HG03442 (cell line): Measurements from ENCODE around the gene PODNL1.
"Not testable (repeated sequence)": the region's sequence is repeated elsewhere in the genome, so short reads cannot be mapped to it uniquely, and the experiment has no call there.

Experiments
- ATAC-seq: cut with Tn5 transposase; IDR thresholded peaks from one replicate; pipeline ENCODE4 v1.9.1; 2021; ENCODE audit warnings: mild to moderate bottlenecking, moderate library complexity; ENCODE audit not compliant: unreplicated experiment

Gene PODNL1

DNA sequence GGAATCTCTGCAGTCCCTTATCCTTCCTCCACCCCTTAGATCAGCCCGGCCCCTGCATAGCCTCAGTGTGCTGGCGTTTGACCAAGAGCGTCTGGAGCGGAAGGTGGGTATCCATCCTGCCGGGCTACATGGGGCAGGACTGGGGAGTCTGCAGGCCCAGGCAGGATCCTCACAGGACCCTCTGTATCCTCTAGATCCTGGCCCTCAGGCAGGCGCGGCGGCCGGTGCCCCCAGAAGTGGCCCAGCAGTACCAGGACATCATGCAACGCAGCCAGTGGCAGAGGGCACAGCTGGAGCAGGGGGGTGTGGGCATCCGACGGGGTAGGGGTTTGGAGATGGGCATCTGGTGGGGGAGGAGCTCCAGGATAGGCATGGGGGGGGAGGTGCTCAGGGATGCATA is 8.9 kb downstream of the PODNL1 start:
- no peak for ATAC-seq

DNA sequence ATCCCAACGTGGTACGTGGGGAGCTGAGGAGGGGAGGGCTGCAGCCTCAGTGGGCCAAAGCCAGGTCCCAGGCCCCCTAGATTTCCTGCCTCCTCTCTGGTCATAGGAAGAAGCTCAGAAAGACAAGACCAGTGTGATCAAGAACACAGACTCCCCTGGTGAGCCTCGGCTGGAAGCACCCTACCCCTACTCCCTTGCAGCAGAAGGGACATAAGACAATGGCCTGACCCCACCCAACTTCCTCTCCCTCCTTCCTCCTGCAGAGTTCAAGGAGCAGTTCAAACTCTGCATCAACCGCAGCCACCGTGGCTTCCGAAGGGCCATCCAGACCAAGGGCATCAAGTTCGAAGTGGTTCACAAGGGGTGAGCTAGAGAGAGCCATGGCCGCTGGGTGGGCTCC is 11.5 kb downstream of the PODNL1 start:
- ATAC-seq, result no peak

GRCh38 chr19:13926010-13926409 is 12.2 kb downstream of the PODNL1 start:
- ATAC-seq, result no peak

DNA sequence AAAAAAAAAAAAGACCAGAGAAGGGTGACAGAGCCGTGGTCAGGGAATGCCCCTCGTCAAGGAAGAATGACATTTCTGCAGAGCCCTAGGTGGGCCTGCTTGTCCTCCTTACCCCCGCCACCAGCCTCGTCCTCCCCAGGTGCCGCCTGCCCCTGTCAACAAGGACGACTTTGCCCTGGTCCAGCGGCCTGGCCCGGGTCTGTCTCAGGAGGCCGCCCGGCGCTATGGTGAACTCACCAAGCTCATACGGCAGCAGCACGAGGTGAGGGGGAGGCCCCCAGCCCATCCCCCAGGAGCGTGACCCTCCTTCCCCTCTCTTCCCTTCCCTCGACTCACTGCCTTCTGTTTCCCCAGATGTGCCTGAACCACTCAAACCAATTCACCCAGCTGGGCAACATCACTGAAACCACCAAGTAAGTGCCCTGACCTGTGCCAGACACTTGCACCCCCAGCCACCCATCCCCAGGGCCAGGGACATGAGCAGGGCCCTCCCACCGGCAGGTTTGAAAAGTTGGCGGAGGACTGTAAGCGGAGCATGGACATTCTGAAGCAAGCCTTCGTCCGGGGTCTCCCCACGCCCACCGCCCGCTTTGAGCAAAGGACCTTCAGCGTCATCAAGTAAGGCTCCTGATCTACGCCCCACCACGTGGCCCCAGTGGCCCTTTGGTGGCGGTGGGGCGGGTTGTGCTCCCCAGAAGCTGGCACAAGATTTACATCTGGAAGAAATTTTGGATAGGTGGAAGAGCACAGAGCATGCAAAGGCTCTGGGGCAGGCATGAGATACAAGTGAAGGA is 14.8 kb downstream of the PODNL1 start:
- ATAC-seq, result no peak

GRCh38 chr19:13922118-13922517 is 16.1 kb downstream of the PODNL1 start:
- not testable (repeated sequence) for ATAC-seq

DNA sequence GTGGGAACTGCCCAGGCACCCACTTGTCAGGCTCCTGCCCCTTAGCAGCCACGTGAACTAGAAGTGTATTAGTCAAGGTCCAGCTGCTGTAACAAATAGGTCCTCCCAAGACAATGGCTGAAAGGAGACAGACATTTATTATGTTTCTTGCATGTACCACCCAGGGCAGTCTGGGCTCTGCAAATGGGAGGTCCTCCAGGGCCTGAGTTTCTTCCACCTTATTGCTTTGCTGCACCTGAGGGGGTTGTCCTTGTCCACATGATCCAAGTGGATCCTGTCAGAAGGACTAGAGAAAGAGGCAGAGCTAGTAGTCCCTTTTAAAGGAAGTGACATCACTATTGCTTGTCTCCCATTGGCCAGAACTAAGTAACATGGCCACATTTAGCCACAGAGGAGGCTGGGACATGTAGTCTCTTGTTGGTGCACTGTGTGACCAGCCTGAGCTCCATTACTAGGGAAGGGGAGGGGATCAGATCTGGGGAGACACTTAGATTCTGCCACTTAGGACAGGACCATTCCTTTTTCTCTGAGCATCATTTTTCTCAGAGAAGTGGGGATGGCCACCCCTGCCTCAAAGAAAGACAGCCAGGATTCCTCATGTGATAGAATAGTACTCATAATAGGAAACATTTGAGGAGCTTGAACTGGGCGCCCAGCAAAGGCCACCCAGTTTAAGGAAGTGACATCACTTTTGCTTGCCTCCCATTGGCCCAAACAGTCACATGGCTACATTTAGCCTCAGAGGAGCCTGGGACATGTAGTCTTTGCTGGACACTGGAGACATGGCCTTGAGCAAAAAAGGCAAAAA is 17.1 kb downstream of the PODNL1 start:
- ATAC-seq, result no peak

- ATAC-seq, result no peak
Measured at GRCh38 chr19:13920524-13920923, 17.7 kb downstream of the PODNL1 start.

DNA sequence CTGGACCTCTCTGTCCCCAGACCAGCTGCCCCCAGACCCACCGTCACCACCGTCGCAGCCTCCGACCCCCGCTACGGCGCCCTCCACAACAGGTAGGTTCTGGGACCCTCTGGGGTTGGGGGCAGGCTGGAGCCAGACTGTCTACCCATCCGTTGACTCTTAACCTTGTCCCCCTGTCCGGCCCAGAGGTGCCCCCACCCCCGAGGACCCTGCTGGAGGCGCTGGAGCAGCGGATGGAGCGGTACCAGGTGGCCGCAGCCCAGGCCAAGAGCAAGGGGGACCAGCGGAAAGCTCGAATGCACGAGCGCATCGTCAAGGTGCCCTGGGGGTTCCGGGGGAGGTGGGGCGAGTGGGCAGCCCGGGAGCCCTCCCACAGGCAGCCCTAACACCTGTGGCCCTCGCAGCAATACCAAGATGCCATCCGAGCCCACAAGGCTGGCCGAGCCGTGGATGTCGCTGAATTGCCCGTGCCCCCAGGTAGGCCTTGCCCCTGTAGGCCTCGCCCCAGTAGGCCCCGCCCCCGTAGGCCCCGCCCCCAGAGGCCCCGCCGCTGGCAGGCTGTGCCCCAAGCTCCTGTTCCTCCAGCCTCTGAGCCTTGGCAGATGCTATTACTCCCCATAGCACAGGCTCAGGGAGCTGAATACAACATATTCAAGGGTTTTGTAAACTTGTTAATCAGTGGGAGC is 19.3 kb downstream of the PODNL1 start:
- no peak for ATAC-seq

- ATAC-seq, result no peak
Measured at GRCh38 chr19:13917888-13918406, 20.3 kb downstream of the PODNL1 start.

DNA sequence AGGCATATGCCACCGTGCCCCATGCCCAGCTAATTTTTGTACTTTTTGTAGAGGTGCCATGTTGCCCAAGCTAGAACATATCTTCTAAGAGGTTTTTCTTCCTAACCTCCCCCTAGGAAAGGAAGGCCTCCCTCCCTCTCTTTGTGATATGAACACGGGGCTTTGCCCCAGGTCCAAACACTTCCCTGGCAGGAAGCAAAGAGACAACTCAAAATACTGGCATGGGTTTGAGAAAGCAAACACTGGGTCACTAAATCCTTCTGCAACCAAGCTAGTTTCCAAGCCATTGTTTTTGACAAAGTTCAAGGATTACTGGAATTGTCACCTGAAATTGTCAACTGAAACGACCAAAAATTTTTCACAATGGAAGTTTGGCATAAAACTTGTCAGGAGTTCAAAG is 23.4 kb downstream of the PODNL1 start:
- no peak for ATAC-seq

DNA sequence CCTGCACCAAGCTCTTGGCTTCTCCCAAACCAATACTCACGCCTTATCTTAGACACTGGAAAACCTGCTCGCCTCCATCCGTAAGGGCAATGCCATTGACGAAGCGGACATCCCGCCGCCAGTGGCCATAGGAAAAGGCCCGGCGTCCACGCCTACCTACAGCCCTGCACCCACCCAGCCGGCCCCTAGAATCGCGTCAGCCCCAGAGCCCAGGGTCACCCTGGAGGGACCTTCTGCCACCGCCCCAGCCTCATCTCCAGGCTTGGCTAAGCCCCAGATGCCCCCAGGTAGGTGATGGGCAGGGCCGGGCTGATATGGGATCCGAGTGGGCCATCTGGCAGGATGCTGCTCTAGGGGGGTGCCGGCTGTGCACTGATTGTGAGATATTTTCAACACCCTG is 24.9 kb downstream of the PODNL1 start:
- ATAC-seq, result no peak

DNA sequence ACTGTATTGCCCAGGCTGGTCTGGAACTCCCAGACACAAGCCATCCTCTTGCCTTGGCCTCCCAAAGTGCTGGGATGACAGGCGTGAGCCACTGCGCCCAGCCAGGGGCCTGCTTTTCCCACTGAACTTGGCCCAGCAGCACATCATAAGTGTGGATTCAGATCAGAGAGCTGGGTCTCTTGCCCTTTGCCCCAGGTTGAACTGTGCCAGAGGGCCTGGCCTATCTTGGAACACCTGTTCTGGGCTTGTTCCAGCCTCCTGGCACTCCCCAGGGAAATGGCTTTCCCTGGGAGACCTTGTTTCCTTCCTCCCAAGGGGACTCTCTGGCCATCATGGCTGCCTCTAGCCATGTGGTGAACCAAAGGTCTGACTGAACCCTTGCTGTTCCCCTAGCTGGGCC is 28.8 kb downstream of the PODNL1 start:
- no peak for ATAC-seq

- ATAC-seq, result no peak
Measured at GRCh38 chr19:13908674-13909073, 29.5 kb downstream of the PODNL1 start.

- no peak for ATAC-seq
Measured at GRCh38 chr19:13906910-13907309, 31.3 kb downstream of the PODNL1 start.

- ATAC-seq, result peak; percentile 9
Measured at GRCh38 chr19:13906521-13906904, 31.7 kb downstream of the PODNL1 start.

DNA sequence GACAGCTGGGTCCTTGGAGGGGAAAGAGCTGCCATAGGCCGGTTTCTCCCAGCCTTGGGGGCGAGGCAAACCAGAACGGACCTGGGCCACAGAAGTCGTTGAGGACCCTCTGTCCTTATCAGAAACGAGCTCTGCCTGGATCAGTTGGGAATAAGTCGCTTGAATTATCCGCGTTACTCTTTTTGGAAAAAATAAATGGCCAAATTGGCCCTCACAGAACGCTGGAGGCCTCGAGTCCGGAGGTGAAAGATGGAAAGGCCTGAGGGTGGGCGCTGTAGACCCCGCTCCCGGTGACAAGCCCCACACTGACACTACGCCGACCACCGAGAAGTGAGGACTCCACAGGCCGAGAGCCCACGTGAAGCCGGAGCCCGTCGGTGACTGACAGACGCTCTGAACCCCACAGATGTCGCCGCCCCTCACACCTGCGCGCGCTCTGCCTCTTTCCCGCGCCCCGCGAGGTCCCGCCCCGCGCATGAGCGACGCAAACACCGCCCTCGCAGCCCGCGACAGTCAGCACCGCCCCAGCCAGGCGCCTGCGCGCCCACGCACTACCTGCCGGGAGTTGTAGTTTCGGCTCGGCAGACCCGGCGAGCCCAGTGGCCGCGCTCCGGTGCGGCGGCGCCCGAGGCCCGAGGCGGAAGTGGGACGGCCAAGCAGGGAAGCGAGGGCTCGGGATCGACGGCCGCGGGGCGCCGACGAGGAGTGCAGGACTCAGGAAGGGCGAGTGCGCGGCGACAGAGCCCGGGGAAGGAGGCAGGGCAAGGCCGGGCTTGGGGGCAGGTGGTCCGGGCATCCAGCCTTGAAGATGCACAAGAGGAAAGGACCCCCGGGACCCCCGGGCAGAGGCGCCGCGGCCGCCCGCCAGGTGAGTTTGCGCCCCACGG is 32.3 kb downstream of the PODNL1 start, which contains the start of the genes BRME1 and CC2D1A:
BRME1 (minus strand) TSS at position 484 of the 887 bp plus-strand sequence. CDS start 1,225 bp downstream, outside the sequence.
CC2D1A (plus strand) TSS at position 568 of the 887 bp plus-strand sequence; CDS start at position 809, 241 bp downstream.
- peak; percentile 88 for ATAC-seq

DNA sequence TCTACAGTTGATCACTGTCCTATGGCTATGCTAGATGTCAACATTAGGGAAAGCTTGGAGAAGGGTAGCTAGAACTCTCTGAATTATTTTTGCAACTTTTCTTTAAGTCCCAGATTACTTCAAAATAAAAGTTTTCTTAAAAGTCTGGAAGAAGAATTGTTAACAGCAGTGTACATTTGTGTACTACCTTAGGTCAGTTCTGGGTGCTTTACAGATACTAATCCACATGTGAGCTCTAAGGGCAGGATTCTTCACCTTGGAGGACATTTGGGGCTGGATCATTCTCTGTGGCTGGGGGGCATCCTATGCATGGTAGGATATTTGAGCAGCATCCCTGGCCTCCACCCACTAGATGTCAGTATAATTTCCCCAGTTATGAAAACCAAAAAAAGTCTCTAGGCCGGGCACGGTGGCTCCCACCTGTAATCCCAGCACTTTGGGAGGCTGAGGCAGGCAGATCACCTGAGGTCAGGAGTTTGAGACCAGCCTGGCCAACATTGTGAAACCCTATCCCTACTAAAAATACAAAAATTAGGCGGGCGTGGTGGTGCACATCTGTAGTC is 35.1 kb downstream of the PODNL1 start:
- no peak for ATAC-seq

GRCh38 chr19:13899912-13900584 is 38.2 kb downstream of the PODNL1 start:
- ATAC-seq, result no peak

DNA sequence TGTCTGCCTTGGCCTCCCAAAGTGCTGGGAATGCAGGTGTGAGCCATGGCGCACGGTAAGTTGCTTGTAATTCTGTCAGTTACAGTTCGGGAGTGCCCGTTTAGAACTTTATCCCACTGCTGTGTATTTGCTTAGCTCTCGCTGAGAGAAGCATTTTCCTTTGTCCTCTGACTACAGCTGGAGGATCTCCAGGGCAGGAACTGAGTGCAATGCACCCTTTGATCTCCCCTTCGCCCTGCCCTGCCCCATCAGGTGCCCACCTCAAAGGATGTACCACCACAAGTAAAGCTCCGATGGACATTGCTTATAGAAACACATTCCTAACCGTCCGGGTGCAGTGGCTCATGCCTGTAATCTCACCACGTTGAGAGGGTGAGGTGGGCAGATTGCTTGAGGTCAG is 38.8 kb downstream of the PODNL1 start:
- no peak for ATAC-seq
